OCI-LY7 (cell line): ENCODE measurements around the gene AOPEP. TPM values are rescaled to one million over a fixed set of nuclear protein-coding genes. Genes with fewer than 3 reads are reported as not detected.

Experiments used
- BruUV-seq: library from RNA; stranded (reverse); fragments of 400-500 nt; replicated peaks from 2 replicates; lab custom pipeline; 2021; lab: Mats Ljungman, UMichigan
- CTCF ChIA-PET: fragments of 300-600 bp; sonication (Branson Sonifier 250); formaldehyde crosslinking; loops from one replicate; lab custom pipeline; 2022; ENCODE audit warnings: antibody characterized with exemption; ENCODE audit not compliant: unreplicated experiment; lab: Charles Lee
- POLR2A ChIA-PET: fragments of 300-600 bp; sonication (Branson Sonifier 250); formaldehyde crosslinking; loops from one replicate; lab custom pipeline; 2022; ENCODE audit warnings: antibody characterized with exemption; lab: Charles Lee
- DNase-seq: peaks from one replicate; pipeline ENCODE4 v3.0.0-alpha.2; 2015; ENCODE audit warnings: low spot score
- H2AFZ ChIP-seq: fragments of 200-600 bp; sonication (generic), shearing (Covaris generic); 2 replicates; pipeline ENCODE4 v1.6.1; 2014; ENCODE audit warnings: mild to moderate bottlenecking, antibody characterized with exemption, low read length, moderate library complexity
- H3K27ac ChIP-seq: fragments of 200-600 bp; sonication (generic); 2 replicates; pipeline ENCODE4 v1.5.1; 2014; ENCODE audit warnings: mixed run types, low read depth, mild to moderate bottlenecking, moderate library complexity, low read length, inconsistent platforms; ENCODE audit not compliant: poor library complexity, severe bottlenecking
- H3K36me3 ChIP-seq: fragments of 200-600 bp; sonication (generic); 2 replicates; pipeline ENCODE4 v1.6.1; 2014; ENCODE audit warnings: mild to moderate bottlenecking, antibody characterized with exemption, low read length, moderate library complexity, mixed read lengths; ENCODE audit not compliant: insufficient read depth
- H3K4me1 ChIP-seq: fragments of 200-600 bp; sonication (generic); 2 replicates; pipeline ENCODE4 v1.5.1; 2014; ENCODE audit warnings: mild to moderate bottlenecking, low read length; ENCODE audit not compliant: insufficient read depth, poor library complexity, severe bottlenecking
- H3K4me2 ChIP-seq: fragments of 200-600 bp; sonication (generic); 2 replicates; pipeline ENCODE4 v1.6.1; 2014; ENCODE audit warnings: mild to moderate bottlenecking, low read length
- H3K4me3 ChIP-seq: fragments of 200-600 bp; sonication (generic); 2 replicates; pipeline ENCODE4 v1.5.1; 2014; ENCODE audit warnings: mild to moderate bottlenecking, low read depth, low read length; ENCODE audit not compliant: poor library complexity, severe bottlenecking
- H3K79me2 ChIP-seq: fragments of 200-600 bp; sonication (generic); 2 replicates; pipeline ENCODE4 v1.6.1; 2016; ENCODE audit warnings: low read depth, mild to moderate bottlenecking, low read length, moderate library complexity, mixed read lengths; ENCODE audit not compliant: insufficient read depth
- H3K9me2 ChIP-seq: fragments of 200-600 bp; sonication (generic); 2 replicates; pipeline ENCODE4 v1.6.1; 2016; ENCODE audit warnings: mild to moderate bottlenecking, low read length, mixed read lengths; ENCODE audit not compliant: insufficient read depth
- H3K9me3 ChIP-seq: fragments of 200-600 bp; sonication (generic); 2 replicates; pipeline ENCODE4 v1.6.1; 2014; ENCODE audit warnings: mild to moderate bottlenecking, mixed run types, low read length, mixed read lengths
- H4K20me1 ChIP-seq: fragments of 200-600 bp; sonication (generic); 2 replicates; pipeline ENCODE4 v1.6.1; 2014; ENCODE audit warnings: mild to moderate bottlenecking, antibody characterized with exemption, low read length, moderate library complexity, mixed read lengths; ENCODE audit not compliant: insufficient read depth
- CTCF ChIP-seq: fragments of 200-600 bp; sonication (generic); conservative IDR thresholded peaks from 2 replicates; pipeline ENCODE4 v1.5.1; 2014; ENCODE audit warnings: mild to moderate bottlenecking, antibody characterized with exemption, low read length, moderate library complexity, mixed read lengths
- EZH2phosphoT487 ChIP-seq: fragments of 200-600 bp; sonication (generic); IDR thresholded peaks from 2 replicates; pipeline ENCODE4 v1.6.1; 2018; ENCODE audit warnings: low read depth, borderline replicate concordance, mild to moderate bottlenecking, mixed run types, antibody characterized with exemption, low read length, moderate library complexity, mixed read lengths
- intact Hi-C: fragments of 100-400 bp; cut with micrococcal nuclease; formaldehyde crosslinking; loops from one replicate; pipeline ENCODE4 v1.10.0; 2022; ENCODE audit not compliant: unreplicated experiment
- total RNA-seq, 2 experiments: library from RNA; depleted of rRNA in 1 of 2; stranded (reverse); fragments of >200 nt in 1 of 2; shearing (Covaris generic) in 1 of 2; gene quantifications; 2 replicates each; pipeline ENCODE4 v1.2.3, GENCODE V29; 2014 to 2022

Gene AOPEP
- total RNA-seq, 2 experiments from 2014 or later = 17.3 to 24.3 TPM

GRCh38 chr9:95103871-95104580 is 377.5 kb downstream of the AOPEP start:
- Histone ChIP-seq H3K4me1 (no peaks in the 10 kb centered on the region), H3K9me2 (no peaks in the 10 kb centered on the region), H3K79me2 (no peaks in the 10 kb centered on the region), H4K20me1 (no peaks in the 10 kb centered on the region), H2AFZ (no peak overlapping the region), H3K36me3 (peaks cover 5% of the 10 kb centered on the region), H3K4me3 (no peak overlapping the region), H3K4me2 (no peak overlapping the region), H3K9me3 (no peaks in the 10 kb centered on the region), H3K27ac (no peak overlapping the region)
- BruUV-seq = no TSS peak
- ChIA-PET POLR2A (no interaction called here), CTCF (no interaction called here)
- intact Hi-C loops = no loop called here
- DNase-seq = no peak
- no peak for TF ChIP-seq EZH2phosphoT487
- TF ChIP-seq CTCF = no peak

GRCh38 chr9:95104581-95104960 is 378.1 kb downstream of the AOPEP start:
- TF ChIP-seq CTCF (no peak), EZH2phosphoT487 (no peak)
- H3K4me1 ChIP-seq = no peaks in the 10 kb centered on the region
- no peaks in the 10 kb centered on the region for H3K79me2 ChIP-seq
- POLR2A ChIA-PET = no interaction called here
- BruUV-seq = no TSS peak
- no peaks in the 10 kb centered on the region for H4K20me1 ChIP-seq
- intact Hi-C loops = no loop called here
- no peak for DNase-seq
- CTCF ChIA-PET = no interaction called here
- peaks cover 5% of the 10 kb centered on the region for H3K36me3 ChIP-seq
- H2AFZ ChIP-seq = no peak overlapping the region
- no peak overlapping the region for H3K4me2 ChIP-seq
- no peak overlapping the region for H3K27ac ChIP-seq
- no peak overlapping the region for H3K4me3 ChIP-seq
- no peaks in the 10 kb centered on the region for H3K9me2 ChIP-seq
- no peaks in the 10 kb centered on the region for H3K9me3 ChIP-seq

GRCh38 chr9:95104980-95105379 is 378.5 kb downstream of the AOPEP start:
- CTCF ChIA-PET = no interaction called here
- POLR2A ChIA-PET = no interaction called here
- H3K4me3 ChIP-seq = no peak overlapping the region
- H3K9me2 ChIP-seq = no peaks in the 10 kb centered on the region
- intact Hi-C loops = no loop called here
- H3K4me2 ChIP-seq = no peak overlapping the region
- no TSS peak for BruUV-seq
- no peak overlapping the region for H2AFZ ChIP-seq
- H4K20me1 ChIP-seq = no peaks in the 10 kb centered on the region
- H3K27ac ChIP-seq = no peak overlapping the region
- no peaks in the 10 kb centered on the region for H3K79me2 ChIP-seq
- H3K4me1 ChIP-seq = no peaks in the 10 kb centered on the region
- H3K9me3 ChIP-seq = no peaks in the 10 kb centered on the region
- DNase-seq = no peak
- peaks cover 5% of the 10 kb centered on the region for H3K36me3 ChIP-seq
- TF ChIP-seq EZH2phosphoT487 = no peak
- TF ChIP-seq CTCF = no peak
